H9 (cell line): Measurements from ENCODE around the gene FBLN1. TPM values are rescaled to one million over a fixed set of nuclear protein-coding genes. Genes with fewer than 3 reads are reported as not detected.

Source experiments
- DNase-seq: peaks from one replicate; pipeline ENCODE4 v3.0.0-alpha.2; 2017
- H2AFZ ChIP-seq: one replicate; pipeline ENCODE4 v1.6.1; 2013; ENCODE audit warnings: mild to moderate bottlenecking, low read length, control low read depth, moderate library complexity
- H2AK5ac ChIP-seq: 2 replicates; pipeline ENCODE4 v1.6.1; 2013; ENCODE audit warnings: low read length, control low read depth, mixed read lengths; ENCODE audit not compliant: insufficient read length
- H2BK120ac ChIP-seq: one replicate; pipeline ENCODE4 v1.6.1; 2013; ENCODE audit warnings: low read depth, mild to moderate bottlenecking, low read length, control low read depth, inconsistent platforms; ENCODE audit not compliant: poor library complexity, severe bottlenecking
- H2BK12ac ChIP-seq: 2 replicates; pipeline ENCODE4 v1.6.1; 2013; ENCODE audit warnings: low read length, control low read depth, mixed read lengths, low read depth; ENCODE audit not compliant: insufficient read length
- H2BK15ac ChIP-seq: 2 replicates; pipeline ENCODE4 v1.6.1; 2013; ENCODE audit warnings: low read depth, low read length, control low read depth
- H2BK20ac ChIP-seq: one replicate; pipeline ENCODE4 v1.6.1; 2013; ENCODE audit warnings: low read depth, mild to moderate bottlenecking, low read length, control low read depth, inconsistent platforms; ENCODE audit not compliant: poor library complexity, severe bottlenecking
- H2BK5ac ChIP-seq: 2 replicates; pipeline ENCODE4 v1.6.1; 2013; ENCODE audit warnings: low read length, control low read depth, mixed read lengths; ENCODE audit not compliant: insufficient read length
- H3K14ac ChIP-seq: 2 replicates; pipeline ENCODE4 v1.6.1; 2013; ENCODE audit warnings: low read length, control low read depth; ENCODE audit not compliant: insufficient read depth
- H3K18ac ChIP-seq: 2 replicates; pipeline ENCODE4 v1.6.1; 2013; ENCODE audit warnings: low read depth, mild to moderate bottlenecking, mixed read lengths, low read length, control low read depth; ENCODE audit not compliant: insufficient read length
- H3K23ac ChIP-seq: 2 replicates; pipeline ENCODE4 v1.6.1; 2013; ENCODE audit warnings: low read length, control low read depth, mixed read lengths, low read depth; ENCODE audit not compliant: insufficient read length
- H3K23me2 ChIP-seq: 2 replicates; pipeline ENCODE4 v1.6.1; 2013; ENCODE audit warnings: low read depth, mild to moderate bottlenecking, mixed read lengths, low read length, control low read depth; ENCODE audit not compliant: insufficient read length, poor library complexity, severe bottlenecking
- H3K27ac ChIP-seq: 2 replicates; pipeline ENCODE4 v1.5.1; 2013; ENCODE audit warnings: low read length, control low read depth, mixed read lengths, low read depth; ENCODE audit not compliant: insufficient read length
- H3K27me3 ChIP-seq: 2 replicates; pipeline ENCODE4 v1.6.1; 2013; ENCODE audit warnings: low read length, control low read depth, inconsistent platforms; ENCODE audit not compliant: insufficient read depth
- H3K4ac ChIP-seq: 2 replicates; pipeline ENCODE4 v1.6.1; 2013; ENCODE audit warnings: low read depth, mild to moderate bottlenecking, control low read depth, inconsistent platforms, low read length, moderate library complexity
- H3K4me1 ChIP-seq: 2 replicates; pipeline ENCODE4 v1.6.1; 2013; ENCODE audit warnings: low read length, control low read depth, inconsistent platforms; ENCODE audit not compliant: insufficient read depth
- H3K4me2 ChIP-seq: 2 replicates; pipeline ENCODE4 v1.6.1; 2013; ENCODE audit warnings: low read length, control low read depth, mixed read lengths; ENCODE audit not compliant: insufficient read length, insufficient read depth
- H3K56ac ChIP-seq: 2 replicates; pipeline ENCODE4 v1.6.1; 2013; ENCODE audit warnings: low read depth, mild to moderate bottlenecking, mixed read lengths, low read length, control low read depth; ENCODE audit not compliant: insufficient read length
- H3K79me1 ChIP-seq: 2 replicates; pipeline ENCODE4 v1.6.1; 2013; ENCODE audit warnings: low read depth, mild to moderate bottlenecking, moderate library complexity, low read length, control low read depth, inconsistent platforms; ENCODE audit not compliant: insufficient read depth, poor library complexity, severe bottlenecking
- H3K79me2 ChIP-seq: 2 replicates; pipeline ENCODE4 v1.6.1; 2013; ENCODE audit warnings: low read length, control low read depth, inconsistent platforms; ENCODE audit not compliant: insufficient read depth
- H3K9ac ChIP-seq: 2 replicates; pipeline ENCODE4 v1.6.1; 2013; ENCODE audit warnings: low read length, control low read depth, mixed read lengths; ENCODE audit not compliant: insufficient read length; ENCODE audit errors: extremely low read depth
- H3K9me3 ChIP-seq: one replicate; pipeline ENCODE4 v1.6.1; 2013; ENCODE audit warnings: low read depth, low read length, inconsistent platforms; ENCODE audit not compliant: control insufficient read depth
- H3T11ph ChIP-seq: one replicate; pipeline ENCODE4 v1.6.1; 2013; ENCODE audit warnings: mild to moderate bottlenecking, low read length, control low read depth, inconsistent platforms
- H4K20me1 ChIP-seq: one replicate; pipeline ENCODE4 v1.6.1; 2013; ENCODE audit not compliant: control insufficient read depth, insufficient read length, insufficient read depth
- H4K5ac ChIP-seq: 2 replicates; pipeline ENCODE4 v1.6.1; 2013; ENCODE audit warnings: low read depth, mild to moderate bottlenecking, mixed read lengths, low read length, control low read depth; ENCODE audit not compliant: insufficient read length
- H4K8ac ChIP-seq: replicated peaks from 2 replicates; pipeline ENCODE4 v1.6.1; 2013; ENCODE audit warnings: low read length, control low read depth, mixed read lengths, low read depth; ENCODE audit not compliant: insufficient read length
- H4K91ac ChIP-seq: 2 replicates; pipeline ENCODE4 v1.6.1; 2013; ENCODE audit warnings: low read depth, mild to moderate bottlenecking, moderate library complexity, mixed read lengths, low read length, control low read depth; ENCODE audit not compliant: insufficient read length
- H3K27ac Mint-ChIP-seq, 3 experiments: 2 replicates in 2 of 3; 3 replicates in 1 of 3; pipeline ENCODE4 v1.8.0; 2020 to 2021; ENCODE audit warnings: mixed read lengths in 3 of 3, mild to moderate bottlenecking in 1 of 3, moderate library complexity in 1 of 3
- H3K27me3 Mint-ChIP-seq: 2 replicates; pipeline ENCODE4 v1.8.0; 2021; ENCODE audit warnings: low read depth, mild to moderate bottlenecking, moderate library complexity, mixed read lengths
- H3K36me3 Mint-ChIP-seq, 3 experiments: 2 replicates in 2 of 3; 3 replicates in 1 of 3; pipeline ENCODE4 v1.8.0; 2020 to 2021; ENCODE audit warnings: low read depth in 3 of 3, mixed read lengths in 3 of 3; ENCODE audit not compliant: insufficient read depth in 1 of 3
- H3K4me1 Mint-ChIP-seq, 2 experiments: 2 replicates each; pipeline ENCODE4 v1.8.0; 2020; ENCODE audit warnings: mixed read lengths in 2 of 2
- H3K4me3 Mint-ChIP-seq, 2 experiments: 2 replicates in 1 of 2; 3 replicates in 1 of 2; pipeline ENCODE4 v1.8.0; 2020 to 2021; ENCODE audit warnings: mild to moderate bottlenecking in 2 of 2, mixed read lengths in 2 of 2, moderate library complexity in 1 of 2
- H3K9me3 Mint-ChIP-seq, 2 experiments: 2 replicates in 1 of 2; 3 replicates in 1 of 2; pipeline ENCODE4 v1.8.0; 2020; ENCODE audit warnings: mild to moderate bottlenecking in 2 of 2, mixed read lengths in 2 of 2, moderate library complexity in 1 of 2
- CTCF ChIP-seq: fragments of 200-600 bp; sonication (generic); conservative IDR thresholded peaks from 3 replicates; pipeline ENCODE4 v1.8.0; 2021; ENCODE audit warnings: antibody characterized with exemption, mild to moderate bottlenecking
- WGBS: extraction: QIAGEN DNeasy Blood & Tissue Kit; methylation state at CpG from one replicate; pipeline ENCODE4 v1.1.7; 2013; ENCODE audit warnings: missing lambda C conversion rate, low lambda C conversion rate, mixed read lengths; ENCODE audit not compliant: insufficient read length; ENCODE audit errors: extremely low coverage; 5-methylcytosine and 5-hydroxymethylcytosine counted together
- total RNA-seq: library from RNA; stranded (reverse); gene quantifications from 2 replicates; pipeline ENCODE4 v1.2.1, GENCODE V29; 2021

FBLN1 gene
- total RNA-seq, 1 experiment from 2014 or later: 140 TPM

- H3K18ac ChIP-seq: no peak overlapping the region
- H2BK20ac ChIP-seq: no peak overlapping the region
- no peaks in the 10 kb centered on the region for H3K9me3 ChIP-seq
- no peak overlapping the region for H3K4ac ChIP-seq
- Mint-ChIP-seq H3K4me1 (peaks cover 12 to 17% of the 10 kb centered on the region in 2 experiments), H3K9me3 (no peaks in the 10 kb centered on the region), H3K4me3 (peak overlapping the region in 1 of 2 experiments; percentile 14; a peak in 1 of 5 replicates), H3K27ac (0 out of 7 replicates have a peak overlapping the region, but pooled peaks of 1 of the 3 experiments have one; percentile 28), H3K36me3 (peaks cover 3 to 10% (median 3%) of the 10 kb centered on the region in 3 experiments; a peak in 5 of 7 replicates), H3K27me3 (peaks cover 2% of the 10 kb centered on the region)
- no peak for TF ChIP-seq CTCF
- no peaks in the 10 kb centered on the region for H3K23me2 ChIP-seq
- no peaks in the 10 kb centered on the region for H4K20me1 ChIP-seq
- H3K23ac ChIP-seq: no peak overlapping the region
- no peak overlapping the region for H4K91ac ChIP-seq
- H3K27me3 ChIP-seq: no peaks in the 10 kb centered on the region
- H2AFZ ChIP-seq: no peak overlapping the region
- H3K56ac ChIP-seq: no peak overlapping the region
- H3K27ac ChIP-seq: no peak overlapping the region
- H3K4me2 ChIP-seq: no peak overlapping the region
- H4K8ac ChIP-seq: no peak overlapping the region
- DNase-seq: peak; percentile 94
- H3K79me1 ChIP-seq: no peaks in the 10 kb centered on the region
- H2BK15ac ChIP-seq: no peak overlapping the region
- no peak overlapping the region for H2BK12ac ChIP-seq
- no peak overlapping the region for H3K9ac ChIP-seq
- H2BK120ac ChIP-seq: no peak overlapping the region
- no peak overlapping the region for H3T11ph ChIP-seq
- no peak overlapping the region for H2BK5ac ChIP-seq
- no peak overlapping the region for H4K5ac ChIP-seq
- no peaks in the 10 kb centered on the region for H3K79me2 ChIP-seq
- H2AK5ac ChIP-seq: no peak overlapping the region
- WGBS: no CpG with 5 or more reads among the region's 21 CpGs
- no peak overlapping the region for H3K14ac ChIP-seq
- no peaks in the 10 kb centered on the region; the same call in 1 of the 2 replicates for H3K4me1 ChIP-seq
These were observed 100.3 kb downstream of the FBLN1 start for GRCh38 chr22:45602824-45603595.
